Measurements from ENCODE around the gene LYPD5.

DNA sequence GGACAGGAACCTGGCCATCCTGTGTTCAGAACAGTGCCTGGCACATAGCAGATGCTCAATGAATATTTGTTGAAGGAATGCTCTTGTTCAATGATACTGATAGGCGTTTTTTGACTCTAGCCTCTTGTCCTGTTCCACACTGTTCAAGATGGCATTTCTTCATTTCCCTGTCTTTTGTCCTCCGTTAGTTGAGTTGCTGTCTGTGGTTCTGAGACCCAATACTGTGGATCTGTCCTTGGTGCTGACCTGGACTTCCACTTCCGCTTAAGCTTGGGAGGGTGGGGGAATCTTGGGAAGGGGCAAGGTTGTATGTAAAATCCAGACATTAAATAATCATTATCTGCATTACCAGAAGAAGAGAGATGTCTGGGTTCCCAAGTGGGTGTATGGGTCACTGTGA is 13.2 kb downstream of the LYPD5 start:
- TF ChIP-seq, protein P1, sequence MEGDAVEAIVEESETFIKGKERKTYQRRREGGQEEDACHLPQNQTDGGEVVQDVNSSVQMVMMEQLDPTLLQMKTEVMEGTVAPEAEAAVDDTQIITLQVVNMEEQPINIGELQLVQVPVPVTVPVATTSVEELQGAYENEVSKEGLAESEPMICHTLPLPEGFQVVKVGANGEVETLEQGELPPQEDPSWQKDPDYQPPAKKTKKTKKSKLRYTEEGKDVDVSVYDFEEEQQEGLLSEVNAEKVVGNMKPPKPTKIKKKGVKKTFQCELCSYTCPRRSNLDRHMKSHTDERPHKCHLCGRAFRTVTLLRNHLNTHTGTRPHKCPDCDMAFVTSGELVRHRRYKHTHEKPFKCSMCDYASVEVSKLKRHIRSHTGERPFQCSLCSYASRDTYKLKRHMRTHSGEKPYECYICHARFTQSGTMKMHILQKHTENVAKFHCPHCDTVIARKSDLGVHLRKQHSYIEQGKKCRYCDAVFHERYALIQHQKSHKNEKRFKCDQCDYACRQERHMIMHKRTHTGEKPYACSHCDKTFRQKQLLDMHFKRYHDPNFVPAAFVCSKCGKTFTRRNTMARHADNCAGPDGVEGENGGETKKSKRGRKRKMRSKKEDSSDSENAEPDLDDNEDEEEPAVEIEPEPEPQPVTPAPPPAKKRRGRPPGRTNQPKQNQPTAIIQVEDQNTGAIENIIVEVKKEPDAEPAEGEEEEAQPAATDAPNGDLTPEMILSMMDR (IDR thresholded peaks at IDR 0.05) = no peak
- no peak for TF ChIP-seq POLR2A (IDR thresholded peaks at IDR 0.05)

All from testis (tissue), 2 donors.